HG02759 (cell line): Measurements from ENCODE around the gene RAD51.

Experiments
- ATAC-seq: cut with Tn5 transposase; IDR thresholded peaks from one replicate; pipeline ENCODE4 v1.9.1; 2021; ENCODE audit warnings: mild to moderate bottlenecking, moderate library complexity; ENCODE audit not compliant: unreplicated experiment

Gene RAD51

DNA sequence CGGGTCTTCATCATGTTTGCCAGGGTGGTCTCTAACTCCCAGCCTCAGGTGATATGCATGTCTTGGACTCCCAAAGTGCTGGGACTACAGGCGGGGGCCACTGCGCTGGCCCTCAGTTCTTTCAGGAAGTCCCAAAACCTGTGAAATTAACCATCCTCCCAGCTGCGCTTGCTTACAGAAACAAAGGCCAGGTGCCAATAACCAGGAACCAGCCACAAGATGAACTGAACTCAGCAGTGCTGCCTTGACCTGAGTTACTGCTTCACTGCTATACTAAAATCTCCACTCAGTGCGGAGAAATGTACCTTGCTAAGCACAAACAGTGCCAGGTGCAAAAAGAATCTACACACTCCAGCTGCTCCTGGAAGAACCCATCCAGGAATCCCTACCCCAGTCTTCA lies 65.0 kb downstream of the RAD51 start:
- ATAC-seq, result no peak

DNA sequence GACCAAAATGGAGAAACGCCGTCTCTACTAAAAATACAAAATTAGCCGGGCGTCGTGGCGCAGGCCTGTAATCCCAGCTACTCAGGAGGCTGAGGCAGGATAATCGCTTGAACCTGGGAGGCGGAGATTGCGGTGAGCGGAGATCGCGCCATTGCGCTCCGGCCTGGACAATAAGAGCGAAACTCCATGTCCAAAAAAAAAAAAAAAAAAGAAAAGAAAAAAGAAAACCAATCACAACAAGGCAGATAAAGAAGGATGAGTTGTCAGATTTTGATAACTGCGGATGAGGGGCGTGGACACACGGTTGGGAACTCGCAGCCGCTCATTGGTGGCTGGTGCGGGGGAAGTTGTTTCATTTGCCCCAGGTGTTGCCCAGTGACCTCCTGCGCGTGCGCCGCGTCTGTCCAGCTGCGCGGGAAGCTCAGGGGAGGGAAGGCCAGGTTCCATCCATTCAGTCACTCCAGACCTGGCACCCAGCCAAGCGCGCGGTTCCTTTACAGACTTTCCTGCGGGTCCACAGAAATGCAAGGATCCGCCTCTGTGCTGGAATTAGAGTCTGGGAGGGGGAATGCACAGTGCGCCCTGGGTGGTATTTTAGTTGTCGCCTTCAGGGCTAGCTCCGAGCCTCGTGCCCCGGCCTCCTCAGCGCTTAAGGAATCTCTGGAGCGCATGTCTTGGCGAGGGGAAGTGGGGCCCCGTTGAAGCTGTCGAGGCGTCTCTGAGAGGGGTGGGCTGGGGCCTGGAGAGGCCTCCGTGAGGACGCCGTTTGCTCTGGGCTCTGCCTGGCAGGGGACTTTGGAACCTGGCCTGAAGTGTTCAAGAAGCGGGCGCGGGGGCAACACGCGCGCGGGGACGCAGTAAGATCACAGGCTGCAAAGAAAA lies 68.2 kb downstream of the RAD51 start:
- ATAC-seq, result peak; percentile 15

DNA sequence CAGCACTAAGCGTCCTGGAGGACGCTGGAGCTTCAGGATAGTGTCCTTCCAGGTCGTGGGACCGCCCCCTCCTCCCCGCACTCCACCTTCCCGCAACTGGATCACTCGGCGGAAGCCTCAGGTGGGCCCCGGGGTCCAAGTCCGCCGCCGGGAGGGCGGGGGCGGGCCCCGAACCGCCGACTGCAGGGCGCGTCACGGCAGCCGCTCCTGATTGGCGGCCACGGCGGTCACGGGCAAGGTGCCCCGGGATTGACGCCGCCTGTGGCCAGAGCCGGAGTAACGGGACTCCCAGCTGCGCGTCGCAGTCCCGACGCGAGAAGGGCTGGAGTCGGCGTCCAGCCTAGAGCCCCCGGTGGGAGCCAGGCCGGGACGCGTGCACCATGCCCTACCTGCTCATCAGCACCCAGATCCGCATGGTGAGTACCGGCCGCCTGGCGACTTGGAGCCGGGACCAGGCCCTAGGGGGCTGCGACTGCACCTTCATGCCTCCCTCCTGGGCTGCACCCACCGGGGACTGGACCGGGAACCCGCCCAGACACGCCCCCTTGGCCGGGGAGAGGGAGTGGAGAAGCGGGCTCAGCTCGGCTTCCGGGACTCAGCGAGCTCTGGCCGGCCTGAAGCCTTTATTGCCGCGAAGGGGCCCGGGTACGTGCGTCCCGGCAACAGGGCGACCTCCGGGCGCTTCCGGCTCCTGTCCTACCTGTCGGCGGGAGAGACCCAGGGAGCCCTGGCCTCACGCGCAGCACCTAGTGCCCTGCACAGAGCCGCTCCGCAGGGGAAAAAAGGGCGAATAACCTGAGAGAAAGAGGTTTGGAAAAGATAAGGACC lies 69.0 kb downstream of the RAD51 start, which contains the start of gene GCHFR:
Gene GCHFR, plus strand, starts transcription at position 268 of the 828 bp plus-strand sequence. Its CDS starts 113 bp downstream, at position 381.
- peak; percentile 53 for ATAC-seq

DNA sequence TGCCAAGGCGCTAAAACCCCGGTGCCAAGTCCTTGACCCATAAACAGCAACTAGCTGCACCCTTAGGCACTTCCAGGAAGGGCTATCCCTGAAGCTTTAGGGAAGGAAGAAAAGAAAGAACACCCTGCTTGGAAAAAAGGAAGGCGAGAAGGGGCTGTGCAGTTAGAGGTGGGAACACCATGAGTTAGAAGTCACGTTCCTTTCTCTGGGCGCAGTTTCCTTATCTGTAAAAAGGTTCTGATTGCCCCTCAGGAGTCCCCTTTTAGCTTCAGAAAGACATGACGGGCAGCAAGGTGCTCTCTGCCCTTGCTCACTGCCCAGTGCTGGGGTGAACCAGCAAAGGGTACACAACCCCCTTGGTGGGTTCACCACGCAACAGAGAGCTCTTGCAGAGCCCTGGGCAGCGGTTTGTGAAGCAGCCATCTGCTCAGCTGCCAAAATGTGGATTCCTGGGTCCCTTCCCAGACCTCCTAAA lies 69.7 kb downstream of the RAD51 start:
- no peak for ATAC-seq

DNA sequence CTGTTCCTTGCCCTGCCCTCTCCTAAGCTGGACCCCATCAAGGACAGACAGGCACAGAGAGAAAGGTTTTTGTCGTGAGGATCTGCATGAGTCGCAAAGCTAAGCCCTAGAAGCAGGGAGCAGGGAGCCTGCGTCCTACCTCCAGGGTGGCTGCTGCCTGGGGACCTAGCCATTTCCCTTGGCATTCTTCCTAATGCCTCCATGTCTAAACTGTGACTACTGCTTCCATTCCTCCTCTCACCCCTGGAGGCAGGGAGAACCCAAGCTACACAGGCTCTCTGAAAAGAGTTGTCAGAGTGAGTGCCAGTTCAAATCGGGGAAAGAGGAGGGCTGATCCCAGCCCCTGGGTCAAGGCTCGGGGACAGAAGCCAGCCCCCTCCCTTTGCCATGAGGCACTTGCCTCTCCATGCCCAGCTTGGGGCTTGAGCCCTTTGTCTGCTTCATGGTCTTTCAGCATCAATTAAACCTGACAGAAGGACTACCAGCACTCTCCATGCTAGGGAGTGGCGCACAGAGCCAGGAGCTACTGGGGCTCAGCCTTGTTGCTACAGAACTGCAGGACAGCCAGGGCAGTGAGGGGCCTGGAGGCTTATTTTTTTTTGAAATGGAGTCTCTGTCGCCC lies 71.3 kb downstream of the RAD51 start:
- ATAC-seq, result no peak

DNA sequence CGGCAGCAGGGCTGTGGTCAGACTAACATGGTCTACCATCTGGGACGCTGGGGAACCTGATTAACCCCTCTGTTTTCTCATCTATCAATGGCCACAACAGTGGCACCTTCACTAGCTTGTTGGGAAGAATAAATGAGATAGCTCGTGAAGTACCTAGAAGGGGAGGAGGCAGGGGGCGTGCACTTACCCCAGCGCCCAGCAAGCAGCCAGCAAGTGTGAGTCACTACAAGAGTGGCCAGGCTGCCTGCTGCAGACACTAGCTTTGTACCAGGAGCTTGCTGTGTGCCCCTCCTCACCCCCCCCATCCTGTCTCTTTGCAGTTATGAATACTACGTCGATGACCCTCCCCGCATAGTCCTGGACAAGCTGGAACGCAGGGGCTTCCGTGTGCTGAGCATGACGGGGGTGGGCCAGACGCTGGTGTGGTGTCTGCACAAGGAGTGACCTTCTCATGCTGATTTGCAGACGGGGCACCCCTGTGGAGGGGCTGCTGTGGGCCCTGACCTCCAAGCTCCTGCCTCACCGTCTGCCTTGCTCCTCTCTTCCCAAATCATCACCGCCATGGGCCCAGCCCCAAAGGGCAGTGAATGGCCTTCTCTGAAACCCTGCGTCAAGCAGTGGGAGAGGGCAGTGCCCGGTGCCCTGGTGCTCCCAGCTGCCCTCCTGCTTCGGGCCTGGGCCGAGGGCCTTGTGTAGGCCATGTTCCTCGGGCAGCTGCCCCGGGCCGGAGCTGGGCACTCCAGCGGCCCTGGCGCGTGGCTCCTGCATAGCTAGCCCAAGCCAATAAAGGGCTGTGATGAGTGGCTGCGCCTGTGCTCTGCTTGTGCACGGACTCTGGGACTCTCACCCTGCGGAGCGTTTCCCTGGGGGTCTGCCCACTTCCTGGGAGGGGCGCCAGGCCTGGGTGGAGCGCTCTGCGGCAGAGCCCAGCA lies 72.2 kb downstream of the RAD51 start:
- no peak for ATAC-seq

DNA sequence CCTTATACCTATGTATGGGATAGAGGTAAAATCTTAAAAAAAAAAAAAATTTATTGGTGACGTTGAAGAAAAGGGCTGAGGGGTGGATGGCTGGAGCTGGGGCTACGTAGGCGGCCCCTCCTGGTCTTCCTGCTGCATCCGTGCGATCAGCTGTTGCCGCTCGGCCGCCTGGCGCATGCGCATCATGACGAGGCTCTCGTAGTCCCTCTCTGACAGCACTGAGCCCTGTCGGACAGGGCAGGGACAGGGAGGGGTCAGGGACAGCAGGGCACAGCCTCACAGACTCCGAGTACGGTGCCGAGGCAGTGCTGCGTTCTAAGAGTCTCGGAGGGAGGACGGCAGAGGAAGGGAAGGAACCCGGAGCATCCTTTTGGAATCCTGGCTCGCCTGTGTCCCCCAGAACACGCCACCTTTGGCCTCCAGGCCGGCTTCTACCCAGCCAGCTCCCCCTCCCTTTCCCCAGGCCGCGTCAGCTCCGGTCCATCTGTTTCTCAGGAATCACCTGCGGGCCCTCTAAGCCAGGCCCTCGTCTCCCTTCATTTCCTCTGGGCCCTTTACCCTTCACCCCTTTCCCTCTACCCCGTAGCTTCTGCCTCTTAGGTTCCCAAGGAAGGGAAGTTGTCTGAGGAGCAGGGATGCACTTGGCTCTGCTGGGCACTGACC lies 73.0 kb downstream of the RAD51 start:
- no peak for ATAC-seq

DNA sequence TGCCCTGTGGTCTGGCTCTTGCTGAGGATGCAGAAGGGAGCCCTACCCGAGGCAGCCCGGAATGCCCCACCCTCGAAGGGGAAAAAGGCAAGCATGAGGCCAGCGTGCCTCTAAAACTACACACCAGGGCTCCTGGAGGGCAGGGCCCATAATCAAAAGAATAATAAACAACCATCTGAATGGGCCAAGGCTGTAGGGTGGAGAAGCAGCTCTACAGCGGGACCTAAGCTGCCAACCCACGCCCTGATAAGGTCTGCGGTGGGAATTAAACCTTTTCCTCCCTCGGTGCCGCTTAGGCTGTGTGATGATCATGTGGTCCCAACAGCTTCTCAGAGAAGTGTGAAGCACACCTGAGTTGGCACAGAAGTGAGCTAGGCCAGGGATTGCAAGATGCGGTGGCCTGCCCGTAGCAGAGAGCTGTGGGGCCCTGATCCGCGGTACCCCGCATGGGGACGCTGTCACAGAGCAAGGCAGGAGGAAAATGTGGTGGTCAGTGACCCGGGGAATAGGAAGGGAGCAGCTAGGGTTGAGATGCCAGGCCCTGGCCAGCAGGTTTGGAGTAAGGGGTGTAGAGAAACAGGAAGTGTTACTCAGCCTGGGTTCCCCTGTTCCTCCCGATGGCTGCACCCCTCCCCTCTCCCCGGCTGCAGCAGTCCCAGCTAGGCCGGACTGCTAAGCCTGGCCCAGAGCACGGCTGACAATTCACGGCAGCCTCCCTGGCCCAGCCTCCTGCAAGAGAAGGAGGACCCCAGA lies 73.7 kb downstream of the RAD51 start:
- ATAC-seq, result peak; percentile 11

DNA sequence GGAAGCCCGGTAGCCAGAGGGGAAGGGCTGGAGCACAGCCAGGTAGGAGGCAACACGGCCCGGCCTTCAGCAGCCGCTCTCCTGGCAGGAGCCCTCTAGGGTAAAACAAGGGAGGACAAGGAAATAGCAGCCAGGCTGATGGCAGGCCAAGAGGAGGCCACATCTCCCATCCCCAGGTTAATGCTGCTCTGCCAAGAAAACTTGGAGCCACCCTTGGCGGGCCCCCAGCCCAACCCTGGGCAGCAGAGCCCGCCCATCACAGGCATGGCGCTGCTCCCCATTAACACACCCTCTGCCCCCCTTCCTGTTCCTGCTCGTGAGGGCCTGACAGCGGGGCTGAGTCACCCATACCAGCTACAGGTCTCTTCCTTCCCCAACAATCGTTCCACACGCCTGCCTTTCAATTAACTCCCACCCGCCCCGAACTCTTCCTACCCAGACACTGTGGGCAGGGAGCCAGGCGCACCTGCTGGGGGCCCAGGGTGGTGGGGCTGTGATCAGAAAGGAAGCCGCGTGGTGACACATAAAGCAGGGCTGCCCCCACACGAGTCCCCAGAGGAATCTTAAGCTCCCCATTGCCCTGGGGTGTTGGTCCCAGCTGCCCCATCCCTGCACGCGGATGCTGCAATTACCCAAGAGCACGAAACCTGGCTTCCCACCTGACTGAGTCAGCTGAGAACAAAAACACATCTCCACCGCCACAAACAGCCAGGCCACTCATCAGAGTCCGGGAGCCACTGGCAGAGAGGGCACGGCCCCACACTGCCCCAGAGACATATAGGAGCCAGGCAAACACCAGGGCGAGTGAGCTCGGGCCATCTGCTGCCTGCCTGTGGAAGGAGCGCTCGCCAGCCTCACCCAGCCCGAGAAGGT lies 74.5 kb downstream of the RAD51 start, which contains the start of gene C15orf62:
Gene C15orf62, plus strand, starts transcription at position 707 of the 873 bp plus-strand sequence. CDS start 516 bp downstream, outside the sequence.
- peak; percentile 57 for ATAC-seq

DNA sequence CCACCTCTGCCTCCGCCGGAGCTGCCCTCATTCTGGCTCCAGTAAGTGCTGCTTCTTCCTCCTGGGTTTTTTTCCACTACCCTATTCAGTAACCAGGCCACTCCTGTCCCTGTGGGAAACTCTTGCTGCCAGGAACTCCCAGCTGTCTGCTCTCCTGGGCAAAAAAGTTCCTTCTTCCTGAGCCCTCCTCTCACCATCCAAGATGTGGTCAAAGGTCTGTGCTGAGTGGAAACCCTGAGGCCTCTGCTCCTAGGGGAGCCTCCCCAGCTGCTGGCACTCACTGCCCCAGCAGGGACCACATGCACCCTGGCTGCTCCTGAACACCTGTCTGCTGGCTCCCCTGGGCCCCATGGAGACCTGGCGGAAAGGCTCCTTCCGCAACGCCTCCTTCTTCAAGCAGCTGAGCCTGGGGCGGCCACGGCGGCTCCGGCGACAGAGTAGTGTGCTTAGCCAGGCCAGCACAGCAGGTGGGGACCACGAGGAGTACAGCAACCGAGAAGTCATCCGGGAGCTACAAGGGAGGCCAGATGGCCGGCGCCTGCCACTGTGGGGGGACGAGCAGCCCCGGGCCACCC lies 75.3 kb downstream of the RAD51 start:
- no peak for ATAC-seq

DNA sequence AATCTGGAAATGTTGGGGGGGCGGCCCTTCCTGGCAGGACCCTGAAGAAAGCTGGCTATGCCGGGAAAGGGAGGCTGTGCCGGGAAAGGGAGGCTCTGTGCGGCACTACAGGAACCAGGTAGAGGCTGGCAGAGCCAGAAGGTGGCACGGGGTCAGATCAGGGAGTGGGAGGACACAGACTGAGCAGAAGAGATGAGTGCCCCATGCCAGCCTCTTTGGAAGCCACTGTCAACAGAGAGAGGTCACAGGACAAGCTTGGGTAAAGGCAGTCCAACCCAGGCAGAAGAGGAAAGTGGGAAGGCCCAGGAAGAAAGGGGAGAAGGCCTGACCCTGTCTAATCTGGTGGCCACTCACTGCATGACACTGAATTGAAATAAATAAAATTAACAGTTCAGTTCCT lies 76.3 kb downstream of the RAD51 start:
- ATAC-seq, result no peak

DNA sequence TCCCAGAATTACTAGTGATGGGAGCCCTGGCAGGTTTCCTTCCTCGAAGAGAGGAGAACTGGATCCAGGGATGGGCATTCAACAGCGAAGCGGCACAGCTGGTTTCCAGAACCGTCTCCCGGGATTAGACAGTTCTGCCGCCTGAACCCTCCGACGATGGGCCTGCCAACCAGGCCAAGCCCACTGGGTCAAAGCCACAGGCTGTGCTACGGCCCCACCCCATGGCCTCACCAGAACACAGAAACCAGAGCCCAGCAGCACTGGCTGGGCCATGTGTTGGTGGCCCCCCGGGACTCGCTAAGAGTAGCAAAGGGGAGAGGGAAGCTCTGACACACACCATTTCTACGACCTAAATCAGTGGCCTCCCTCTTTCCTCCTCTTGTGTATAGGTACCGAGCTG lies 77.0 kb downstream of the RAD51 start:
- no peak for ATAC-seq

DNA sequence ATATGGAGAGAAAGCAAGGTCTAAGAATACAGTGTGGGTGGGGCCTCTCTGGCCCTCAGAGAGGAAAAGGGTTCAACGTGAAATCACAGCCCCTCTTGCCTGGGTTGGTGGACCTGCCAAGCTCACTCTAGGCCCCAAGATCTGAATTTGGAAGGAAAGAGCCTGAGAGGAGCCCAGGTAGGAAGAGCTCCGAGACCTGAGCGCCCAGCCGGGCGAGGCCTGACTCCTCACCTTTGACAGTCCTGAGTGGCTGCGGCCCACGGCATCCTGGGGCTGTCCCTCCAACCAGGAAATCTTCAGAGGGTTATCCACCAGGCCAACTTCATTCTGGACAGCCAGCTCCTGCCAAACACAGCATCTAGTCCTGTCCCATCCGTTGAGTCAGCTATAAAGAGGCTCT lies 78.5 kb downstream of the RAD51 start:
- no peak for ATAC-seq

DNA sequence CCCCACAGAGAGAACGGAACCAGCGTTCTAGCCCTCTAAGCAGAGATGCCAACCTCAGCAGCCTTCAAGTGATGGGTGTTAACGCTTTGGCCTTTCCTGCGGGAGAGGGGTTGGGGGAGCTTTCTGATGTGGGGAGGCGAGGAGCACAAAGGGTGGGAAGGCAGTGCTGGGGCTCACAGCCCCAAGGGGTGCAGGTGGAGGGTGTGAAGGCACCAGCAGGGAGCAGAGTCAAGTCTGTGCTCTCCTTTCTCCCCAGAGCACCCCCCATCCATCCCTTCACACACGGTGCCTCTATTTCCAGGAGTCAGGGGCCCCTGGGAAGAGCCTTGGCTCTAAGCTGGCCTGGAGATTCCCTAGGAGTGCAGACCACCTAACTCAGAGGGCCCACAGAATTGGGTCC lies 78.9 kb downstream of the RAD51 start:
- no peak for ATAC-seq

DNA sequence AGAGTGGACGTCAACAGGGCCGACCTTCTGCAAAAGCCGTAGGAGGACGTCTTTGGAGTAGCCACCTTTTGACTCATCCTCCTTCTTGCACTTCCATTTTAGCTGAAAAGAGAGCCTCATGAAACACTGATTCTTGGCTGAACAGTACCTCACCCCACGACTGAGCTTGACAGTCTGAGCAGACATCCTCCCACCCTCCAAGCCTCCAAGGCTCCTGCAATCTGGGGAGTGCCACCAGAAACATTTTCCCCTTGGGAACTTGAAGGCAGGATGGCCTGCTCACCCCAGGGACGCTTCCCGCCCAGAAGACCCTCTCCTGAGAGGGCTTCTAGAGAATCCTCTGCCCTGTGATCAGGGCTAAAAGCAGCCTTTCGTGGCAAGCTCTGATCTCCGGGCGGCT lies 80.0 kb downstream of the RAD51 start:
- no peak for ATAC-seq

DNA sequence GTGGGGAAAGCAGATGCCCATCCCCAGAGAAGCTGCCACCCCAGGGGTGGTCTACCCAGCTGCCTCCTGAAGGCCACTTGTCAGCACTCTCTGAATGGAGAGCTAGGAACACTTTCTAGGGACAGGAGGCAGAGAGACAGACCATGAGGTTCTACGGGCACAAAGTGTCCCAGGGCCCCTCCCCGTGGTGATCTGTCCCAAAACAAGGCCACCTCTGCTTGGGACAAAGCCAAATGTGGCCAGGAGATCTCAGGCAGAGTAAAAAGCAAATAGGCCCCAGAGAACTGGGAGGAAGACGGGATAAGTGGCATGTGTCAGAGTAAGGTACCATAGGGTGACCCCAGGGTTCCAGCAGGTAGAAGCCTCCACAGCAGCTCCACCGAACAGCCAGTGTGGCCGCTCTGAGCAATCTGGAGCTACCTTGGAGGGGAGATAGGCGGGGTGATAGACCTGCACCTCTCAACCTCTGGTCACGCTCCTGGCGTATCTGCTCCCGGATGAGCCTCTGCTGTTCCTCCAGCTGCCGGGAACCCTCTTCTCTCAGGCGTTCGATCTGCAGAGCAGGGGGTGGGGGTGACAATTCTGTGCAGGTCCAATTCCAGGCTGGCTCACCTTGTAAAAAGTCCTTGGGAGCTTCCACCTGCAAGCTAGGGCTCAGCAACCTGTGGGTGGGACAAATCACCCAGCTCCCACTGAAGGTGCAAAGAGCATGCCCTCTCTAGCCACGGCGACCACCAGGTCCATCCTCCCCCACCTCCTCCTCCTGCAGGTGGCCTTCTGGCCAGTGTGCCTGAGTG lies 81.0 kb downstream of the RAD51 start:
- no peak for ATAC-seq
